Neuron (in vitro differentiated cells): Measurements from ENCODE around the gene PLEKHG4B.

Experiments
- H2AFZ ChIP-seq: one replicate; pipeline ENCODE4 v1.6.1; 2013; ENCODE audit warnings: low read depth, mild to moderate bottlenecking, inconsistent platforms, low read length, moderate library complexity
- H3K27me3 ChIP-seq: one replicate; pipeline ENCODE4 v1.6.1; 2013; ENCODE audit warnings: low read length; ENCODE audit not compliant: insufficient read depth
- H3K36me3 ChIP-seq: one replicate; pipeline ENCODE4 v1.6.1; 2013; ENCODE audit warnings: low read length; ENCODE audit not compliant: insufficient read depth
- H3K4me1 ChIP-seq: one replicate; pipeline ENCODE4 v1.6.1; 2013; ENCODE audit warnings: low read length; ENCODE audit not compliant: insufficient read depth
- H3K4me3 ChIP-seq: 2 replicates; pipeline ENCODE4 v1.5.1; 2013; ENCODE audit warnings: mild to moderate bottlenecking, low read length, moderate library complexity
- H3K9me3 ChIP-seq: one replicate; pipeline ENCODE4 v1.6.1; 2013; ENCODE audit warnings: low read length

Gene PLEKHG4B

DNA sequence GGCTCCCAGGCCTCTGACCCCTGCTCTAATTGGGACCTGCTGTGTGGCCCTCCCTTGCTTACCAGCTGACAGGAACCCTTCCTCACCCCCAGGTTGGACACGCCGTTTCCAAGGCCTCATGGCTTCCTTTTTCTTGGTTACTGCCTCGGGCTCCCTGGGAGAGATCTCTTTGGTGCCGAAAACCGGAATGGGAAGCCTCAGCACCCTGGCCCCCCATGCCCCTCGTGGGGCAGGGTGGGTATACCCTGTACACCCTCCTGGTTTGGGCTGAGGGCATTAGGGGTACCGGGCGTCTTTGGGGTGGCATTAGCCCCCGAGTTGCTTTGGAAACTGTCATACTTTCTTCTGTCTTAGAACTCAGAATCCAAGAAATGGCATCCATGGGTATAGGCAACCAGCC is 89.2 kb downstream of the PLEKHG4B start:
- H3K27me3 ChIP-seq, result no peaks in the 10 kb centered on the region

DNA sequence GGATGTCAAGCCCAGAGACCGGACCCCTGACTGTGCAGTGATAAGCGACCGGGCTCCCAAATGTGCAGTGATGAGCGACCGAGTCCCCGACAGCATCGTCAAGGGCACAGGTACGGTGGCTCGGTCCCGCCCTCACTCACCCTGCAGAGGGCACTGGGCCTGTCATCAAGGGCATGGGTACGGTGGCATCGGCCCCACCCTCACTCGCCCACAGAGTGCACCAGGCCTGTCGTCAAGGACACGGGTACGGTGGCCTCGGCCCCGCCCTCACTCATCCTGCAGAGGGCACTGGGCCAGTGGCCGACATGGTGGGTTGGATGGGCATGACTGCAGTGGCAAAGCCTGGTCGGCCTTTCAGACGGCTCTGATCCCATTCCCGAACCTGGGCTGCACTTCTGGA is 89.6 kb downstream of the PLEKHG4B start:
- H3K36me3 ChIP-seq, result peaks cover 40% of the 10 kb centered on the region
- no peaks in the 10 kb centered on the region for H3K4me1 ChIP-seq
- H3K9me3 ChIP-seq, result no peaks in the 10 kb centered on the region
- H3K4me3 ChIP-seq, result no peak overlapping the region
- no peaks in the 10 kb centered on the region for H3K27me3 ChIP-seq
- H2AFZ ChIP-seq, result no peak overlapping the region

More for the DNA sequence above, 89.2 kb downstream of the PLEKHG4B start:
- H3K4me1 ChIP-seq, result no peaks in the 10 kb centered on the region
- no peaks in the 10 kb centered on the region for H3K9me3 ChIP-seq
- no peak overlapping the region for H3K4me3 ChIP-seq
- no peak overlapping the region for H2AFZ ChIP-seq
- peaks cover 40% of the 10 kb centered on the region for H3K36me3 ChIP-seq

DNA sequence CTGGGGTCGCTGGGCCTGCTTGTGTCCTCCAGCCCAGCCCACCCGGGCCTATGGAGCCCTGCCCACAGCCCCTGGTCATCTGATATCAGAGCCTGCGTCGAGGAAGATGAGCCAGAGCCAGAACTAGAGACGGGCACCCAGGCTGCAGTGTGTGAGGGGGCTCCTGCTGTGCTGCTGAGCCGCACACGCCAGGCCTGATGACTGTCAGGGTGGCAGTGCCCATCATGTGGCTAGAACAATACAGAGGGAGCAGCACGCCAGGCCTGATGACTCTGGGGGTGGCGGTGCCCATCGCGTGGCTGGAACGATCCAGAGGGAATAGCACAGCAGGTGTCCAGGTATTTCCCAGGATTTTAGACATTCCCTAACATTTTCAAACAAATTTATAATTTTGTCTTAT is 90.2 kb downstream of the PLEKHG4B start:
- Histone ChIP-seq H3K9me3 (no peaks in the 10 kb centered on the region), H3K4me1 (no peaks in the 10 kb centered on the region)

DNA sequence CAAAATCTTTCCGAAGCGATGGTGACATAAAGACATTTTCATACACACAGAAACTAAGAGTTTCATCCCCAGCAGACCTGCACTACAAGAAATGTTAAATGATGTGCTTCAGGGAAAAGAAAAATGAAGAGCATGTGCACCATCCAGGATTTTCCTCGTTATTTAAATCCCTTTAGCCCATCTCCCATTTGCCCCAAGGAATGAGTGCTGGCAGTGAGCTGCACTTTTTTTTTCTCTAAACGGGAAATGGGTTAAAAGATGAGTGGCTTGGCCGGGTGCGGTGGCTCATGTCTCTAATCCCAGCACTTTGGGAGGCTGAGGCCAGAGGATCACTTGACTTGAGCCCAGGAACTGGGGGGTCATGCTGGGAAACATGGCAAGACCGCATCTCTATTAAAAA is 92.5 kb downstream of the PLEKHG4B start:
- H2AFZ ChIP-seq, result no peak overlapping the region
- no peaks in the 10 kb centered on the region for H3K27me3 ChIP-seq
- peaks cover 37% of the 10 kb centered on the region for H3K36me3 ChIP-seq
- no peak overlapping the region for H3K4me3 ChIP-seq
- H3K9me3 ChIP-seq, result no peaks in the 10 kb centered on the region
- peaks cover 5% of the 10 kb centered on the region for H3K4me1 ChIP-seq

More for the DNA sequence above, 90.2 kb downstream of the PLEKHG4B start:
- H3K27me3 ChIP-seq, result no peaks in the 10 kb centered on the region
- no peak overlapping the region for H3K4me3 ChIP-seq
- no peak overlapping the region for H2AFZ ChIP-seq
- peaks cover 40% of the 10 kb centered on the region for H3K36me3 ChIP-seq

DNA sequence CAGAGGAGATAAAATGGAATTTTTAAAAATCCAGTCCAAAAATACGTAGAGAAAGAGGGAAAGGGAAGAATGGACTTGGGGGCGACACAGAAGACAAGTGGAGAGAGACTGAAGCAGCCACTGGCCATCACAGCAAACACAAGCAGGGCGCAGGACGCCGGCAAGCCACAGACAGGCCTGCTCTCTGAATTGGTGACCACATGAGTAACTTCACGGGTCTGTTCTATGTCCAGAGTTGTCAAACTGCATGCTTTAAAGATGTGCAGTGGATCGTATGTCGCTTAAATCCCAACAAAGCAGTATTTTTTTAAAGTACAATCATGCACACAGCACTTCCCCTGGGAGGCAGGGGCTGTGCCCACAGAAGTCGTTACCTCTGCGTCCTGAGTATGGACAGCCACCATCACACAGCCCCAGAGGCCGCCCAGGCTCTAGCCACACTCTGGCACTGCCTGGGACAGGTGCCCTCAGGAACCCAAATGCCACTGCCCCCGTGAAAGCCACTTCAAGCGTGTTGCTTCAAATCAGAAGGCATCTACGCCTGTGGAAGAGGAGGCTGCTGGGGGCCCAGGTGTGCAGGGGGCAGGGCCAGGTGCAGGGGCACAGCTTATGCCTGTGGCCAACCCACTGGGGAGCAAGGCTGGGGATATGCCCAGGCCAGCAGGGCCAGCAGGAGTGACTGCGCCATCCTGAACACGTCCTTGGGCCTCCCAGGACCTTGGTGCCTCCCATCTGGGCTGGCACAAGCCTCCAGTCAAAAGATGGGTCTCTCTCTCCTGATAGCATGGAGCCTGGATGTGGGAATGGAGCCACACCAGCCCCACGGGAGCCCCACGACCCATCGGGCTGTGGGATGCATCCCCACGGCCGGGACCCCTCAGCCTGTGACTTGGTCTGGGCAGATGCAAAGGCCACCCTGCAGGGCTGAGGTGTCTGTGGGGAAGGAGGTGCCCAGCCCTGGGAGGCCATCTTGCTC is 93.4 kb downstream of the PLEKHG4B start:
- Histone ChIP-seq H3K36me3 (peaks cover 36% of the 10 kb centered on the region), H3K4me3 (no peak overlapping the region), H3K9me3 (no peaks in the 10 kb centered on the region), H2AFZ (no peak overlapping the region), H3K27me3 (no peaks in the 10 kb centered on the region), H3K4me1 (peaks cover 14% of the 10 kb centered on the region)

DNA sequence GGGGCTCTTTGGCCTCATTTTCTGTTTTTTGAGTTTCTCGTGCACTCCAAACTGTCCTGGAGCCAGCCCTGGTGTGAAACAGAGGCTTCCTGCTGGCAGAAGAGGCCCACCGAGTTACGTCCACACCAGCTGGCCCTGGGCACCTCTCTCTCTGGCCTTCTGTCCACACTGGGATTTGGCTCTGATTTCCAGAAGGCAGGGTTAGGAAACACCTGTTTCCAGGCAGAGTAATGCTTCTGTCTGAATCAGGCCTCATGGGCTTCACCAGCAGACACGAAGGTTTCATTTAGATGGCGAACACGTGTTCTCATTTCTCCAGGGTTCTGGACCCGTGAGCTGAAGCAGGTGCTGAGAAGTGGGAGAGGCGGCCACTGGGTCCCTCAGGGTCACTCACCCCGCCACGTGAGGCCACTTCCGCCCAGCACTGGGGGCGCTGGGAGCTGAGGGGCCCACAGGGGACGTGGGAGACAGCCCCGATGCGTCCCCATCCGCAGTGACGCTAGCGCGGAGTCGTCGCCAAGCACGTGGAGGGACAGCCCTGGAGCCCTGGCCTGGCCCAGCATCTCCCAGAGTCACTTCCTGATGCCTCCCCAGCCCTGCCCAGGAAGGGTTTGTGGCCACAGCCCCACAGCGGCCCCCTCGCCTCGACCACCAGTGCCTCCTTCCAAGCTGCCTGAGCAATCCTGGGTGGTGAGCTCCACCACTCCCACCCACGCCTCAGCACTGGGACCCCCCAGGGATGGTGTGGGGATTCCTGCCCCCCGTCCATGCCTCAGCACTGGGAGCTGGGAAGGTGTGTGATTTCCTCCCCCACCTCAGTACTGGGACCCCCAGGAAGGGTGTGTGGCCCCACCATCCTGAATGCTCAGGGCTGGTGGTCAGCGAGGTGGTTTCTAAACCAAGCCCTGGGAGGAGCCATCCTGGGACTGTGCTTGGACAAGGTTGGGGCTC is 94.4 kb downstream of the PLEKHG4B start:
- H3K4me1 ChIP-seq, result peaks cover 17% of the 10 kb centered on the region
- no peaks in the 10 kb centered on the region for H3K9me3 ChIP-seq
- no peak overlapping the region for H2AFZ ChIP-seq
- H3K4me3 ChIP-seq, result no peak overlapping the region
- H3K36me3 ChIP-seq, result peaks cover 29% of the 10 kb centered on the region
- H3K27me3 ChIP-seq, result no peaks in the 10 kb centered on the region

DNA sequence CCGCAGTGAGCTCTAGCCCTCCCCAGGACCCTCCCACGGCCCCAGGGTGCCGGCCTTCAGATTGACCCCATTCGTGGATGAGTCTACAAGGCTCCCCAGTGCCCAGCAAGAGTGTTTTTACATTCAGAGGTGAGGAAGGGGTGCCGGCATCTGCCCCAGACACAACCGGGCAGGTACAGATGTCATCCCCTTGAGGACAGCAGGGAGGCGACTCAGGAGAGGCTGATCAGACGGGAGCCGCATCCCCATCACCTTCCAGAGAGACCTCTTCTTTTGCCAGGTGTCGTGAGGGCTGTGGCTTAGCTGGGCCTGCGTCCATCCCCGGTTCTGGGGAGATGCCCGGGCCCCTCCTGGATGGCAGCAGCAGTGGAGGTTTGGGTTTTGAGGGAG is 95.1 kb downstream of the PLEKHG4B start:
- H3K4me1 ChIP-seq, result peaks cover 17% of the 10 kb centered on the region
- no peak overlapping the region for H3K4me3 ChIP-seq
- H3K9me3 ChIP-seq, result no peaks in the 10 kb centered on the region
- no peaks in the 10 kb centered on the region for H3K27me3 ChIP-seq
- peaks cover 22% of the 10 kb centered on the region for H3K36me3 ChIP-seq
- H2AFZ ChIP-seq, result no peak overlapping the region

DNA sequence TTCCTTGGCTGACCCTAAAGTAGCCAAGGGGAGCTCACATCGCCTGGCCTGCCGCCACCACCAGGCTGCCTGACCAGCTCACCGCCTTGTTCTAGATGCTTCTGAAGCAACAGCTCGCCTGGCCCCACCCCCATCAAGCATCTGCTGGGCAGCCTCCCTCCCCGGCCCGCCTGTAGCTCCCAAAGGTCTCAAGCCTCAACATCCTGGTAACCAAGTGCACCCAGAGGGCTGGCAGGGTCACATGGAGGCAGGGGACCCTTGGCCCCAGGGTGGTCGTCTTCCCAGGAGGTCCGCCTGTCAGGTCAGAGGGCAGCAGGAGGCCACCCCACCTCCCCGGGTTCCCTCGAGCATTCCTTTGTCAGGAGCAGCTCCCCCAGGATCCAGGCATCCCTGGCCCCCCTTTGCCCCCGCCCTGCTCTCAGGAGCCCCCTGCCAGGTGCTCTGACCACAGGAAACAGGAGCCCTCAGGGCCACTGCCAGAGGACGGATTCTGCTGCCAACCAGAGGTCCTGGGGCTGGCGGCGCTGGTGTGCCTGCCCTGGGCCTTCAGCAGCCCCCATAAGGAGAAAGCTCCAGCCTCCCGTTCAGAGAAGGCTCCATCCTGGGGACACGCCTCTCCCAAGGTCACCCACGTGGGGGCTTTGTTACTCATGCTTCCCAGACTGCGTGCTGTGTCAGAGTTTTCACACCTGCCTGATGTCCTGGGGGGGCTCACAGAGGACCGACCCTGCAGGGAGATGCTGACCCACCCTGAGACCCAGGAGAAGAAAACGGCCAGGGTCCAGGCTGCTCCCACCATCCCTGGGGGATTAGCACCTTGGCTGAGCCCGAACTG is 95.9 kb downstream of the PLEKHG4B start:
- Histone ChIP-seq H3K36me3 (peaks cover 14% of the 10 kb centered on the region), H3K4me3 (no peak overlapping the region)

DNA sequence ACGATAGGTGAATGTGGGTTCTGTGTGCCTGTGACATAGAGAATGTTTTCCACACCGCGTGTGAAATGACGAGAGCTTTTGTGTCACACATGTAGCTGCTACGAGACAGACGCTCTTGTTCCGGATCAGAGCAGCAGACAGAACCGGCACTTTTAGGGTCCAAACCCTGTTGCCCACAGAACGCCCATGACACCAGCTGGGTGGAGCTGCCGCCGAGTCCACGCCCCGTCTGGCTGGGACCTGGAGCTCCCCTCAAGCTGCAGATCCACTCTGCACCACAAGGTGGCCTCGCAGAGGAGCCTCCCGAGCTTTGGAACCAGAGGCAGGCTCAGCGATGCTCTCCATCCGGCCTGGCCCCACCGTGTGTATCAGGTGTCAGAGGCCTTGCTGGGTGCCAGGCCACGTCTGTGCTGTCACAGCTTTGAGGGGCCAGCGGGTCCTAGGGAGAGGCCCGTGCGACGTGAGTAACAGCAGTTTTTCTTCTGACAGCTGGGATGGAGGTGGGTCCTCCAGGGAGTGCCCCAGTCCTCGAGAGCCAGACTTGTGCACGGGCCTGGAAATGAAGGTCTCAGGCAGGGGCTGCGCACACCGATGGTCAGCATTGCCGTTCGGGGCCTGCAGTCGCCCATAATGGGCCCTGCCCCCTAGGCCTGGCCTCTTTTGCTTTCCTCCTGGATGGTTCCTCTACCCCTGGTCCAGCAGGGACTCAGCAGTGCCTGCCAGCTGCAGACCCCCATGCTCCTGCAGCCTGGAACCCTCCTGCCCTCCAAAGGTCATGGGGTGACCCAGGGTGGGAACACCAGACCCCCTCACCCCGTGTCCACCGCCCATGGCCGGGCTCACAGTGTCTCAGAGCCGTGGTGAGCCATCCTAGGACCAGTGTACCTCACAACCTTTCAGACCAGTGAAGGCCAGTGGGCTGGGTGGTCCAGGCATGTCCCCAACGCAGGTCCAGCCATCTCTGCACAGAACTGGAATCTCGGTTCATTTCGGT is 96.8 kb downstream of the PLEKHG4B start:
- H3K27me3 ChIP-seq, result no peaks in the 10 kb centered on the region
- H3K4me3 ChIP-seq, result no peak overlapping the region
- H3K9me3 ChIP-seq, result no peaks in the 10 kb centered on the region
- H3K4me1 ChIP-seq, result peaks cover 17% of the 10 kb centered on the region
- peaks cover 9% of the 10 kb centered on the region for H3K36me3 ChIP-seq
- no peak overlapping the region for H2AFZ ChIP-seq

More for the DNA sequence above, 95.9 kb downstream of the PLEKHG4B start:
- peaks cover 17% of the 10 kb centered on the region for H3K4me1 ChIP-seq
- no peaks in the 10 kb centered on the region for H3K9me3 ChIP-seq
- no peaks in the 10 kb centered on the region for H3K27me3 ChIP-seq
- no peak overlapping the region for H2AFZ ChIP-seq

DNA sequence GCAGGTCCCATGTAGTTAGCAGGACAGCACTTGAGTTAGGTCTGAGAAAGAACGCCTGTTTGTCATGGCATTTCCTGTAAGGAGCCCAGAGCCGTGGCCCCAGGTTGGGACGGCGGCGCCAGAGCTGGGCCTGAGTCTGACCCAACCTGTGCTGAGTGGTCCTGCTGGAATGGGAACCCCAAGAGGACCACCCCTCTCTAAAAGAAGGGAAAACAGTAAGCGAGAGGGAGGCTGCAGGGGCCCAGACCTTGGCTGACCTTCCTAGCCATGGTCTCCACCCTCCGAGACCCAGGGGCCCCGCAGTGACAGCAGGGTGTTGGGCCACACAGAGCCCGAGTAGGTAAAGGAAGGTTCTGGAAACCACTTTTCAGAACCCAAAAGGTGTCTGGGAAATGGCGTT is 97.5 kb downstream of the PLEKHG4B start:
- no peaks in the 10 kb centered on the region for H3K27me3 ChIP-seq

DNA sequence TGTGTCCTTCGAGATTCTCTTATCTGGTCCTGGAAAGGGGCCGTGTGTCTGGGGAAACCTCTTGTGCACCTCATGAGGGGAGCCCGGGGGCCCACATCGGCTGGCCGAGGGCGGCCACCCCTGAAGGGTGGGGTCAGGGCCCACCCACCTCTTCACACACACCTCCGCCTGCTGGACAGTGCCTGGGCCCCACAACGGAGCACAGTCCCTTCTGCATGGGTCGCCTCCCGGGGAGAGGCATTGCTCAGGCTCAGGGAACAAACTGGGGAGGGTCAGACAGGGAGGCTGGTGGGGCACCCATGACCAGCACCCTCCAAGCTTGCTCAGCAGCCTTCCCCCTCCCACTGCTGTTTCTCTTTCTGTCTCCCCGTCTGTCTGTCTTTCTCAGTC is 98.0 kb downstream of the PLEKHG4B start:
- peaks cover 5% of the 10 kb centered on the region for H3K36me3 ChIP-seq
- no peak overlapping the region for H2AFZ ChIP-seq
- H3K9me3 ChIP-seq, result no peaks in the 10 kb centered on the region
- H3K27me3 ChIP-seq, result no peaks in the 10 kb centered on the region
- peaks cover 17% of the 10 kb centered on the region for H3K4me1 ChIP-seq
- H3K4me3 ChIP-seq, result no peak overlapping the region

More for the DNA sequence above, 97.5 kb downstream of the PLEKHG4B start:
- peaks cover 17% of the 10 kb centered on the region for H3K4me1 ChIP-seq
- no peak overlapping the region for H2AFZ ChIP-seq
- peaks cover 6% of the 10 kb centered on the region for H3K36me3 ChIP-seq
- H3K9me3 ChIP-seq, result no peaks in the 10 kb centered on the region
- H3K4me3 ChIP-seq, result no peak overlapping the region
